Measurements from ENCODE around the gene SLC6A3.
"Not testable (repeated sequence)": the region's sequence is repeated elsewhere in the genome, so short reads cannot be mapped to it uniquely, and the experiment has no call there.

Gene SLC6A3

DNA sequence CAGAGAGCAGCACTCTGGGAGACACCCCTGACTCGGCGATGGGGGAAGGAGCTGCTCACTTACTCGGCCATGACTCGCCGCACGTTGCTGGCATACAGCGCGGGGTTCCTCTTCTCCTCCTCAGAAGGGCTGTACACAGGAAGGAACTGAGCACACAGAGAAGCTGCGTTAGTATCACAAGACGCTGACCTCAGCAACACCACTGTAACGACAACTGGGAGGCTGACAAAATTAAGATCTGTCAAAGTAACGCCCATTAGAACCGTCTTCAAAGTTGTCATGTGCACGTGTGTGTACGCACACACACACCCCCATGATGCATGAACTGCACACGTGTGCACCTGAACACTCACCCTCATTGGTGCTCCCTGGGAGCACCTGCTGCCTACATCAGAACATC is 32.1 kb upstream of the SLC6A3 start:
- DNase-seq = no peak

- no peak for DNase-seq
These were observed 31.7 kb upstream of the SLC6A3 start for GRCh38 chr5:1476967-1477310.

- DNase-seq = no peak
These were observed 31.1 kb upstream of the SLC6A3 start for GRCh38 chr5:1476181-1476966.

GRCh38 chr5:1475544-1475900 is 30.3 kb upstream of the SLC6A3 start:
- not testable (repeated sequence) for DNase-seq

DNA sequence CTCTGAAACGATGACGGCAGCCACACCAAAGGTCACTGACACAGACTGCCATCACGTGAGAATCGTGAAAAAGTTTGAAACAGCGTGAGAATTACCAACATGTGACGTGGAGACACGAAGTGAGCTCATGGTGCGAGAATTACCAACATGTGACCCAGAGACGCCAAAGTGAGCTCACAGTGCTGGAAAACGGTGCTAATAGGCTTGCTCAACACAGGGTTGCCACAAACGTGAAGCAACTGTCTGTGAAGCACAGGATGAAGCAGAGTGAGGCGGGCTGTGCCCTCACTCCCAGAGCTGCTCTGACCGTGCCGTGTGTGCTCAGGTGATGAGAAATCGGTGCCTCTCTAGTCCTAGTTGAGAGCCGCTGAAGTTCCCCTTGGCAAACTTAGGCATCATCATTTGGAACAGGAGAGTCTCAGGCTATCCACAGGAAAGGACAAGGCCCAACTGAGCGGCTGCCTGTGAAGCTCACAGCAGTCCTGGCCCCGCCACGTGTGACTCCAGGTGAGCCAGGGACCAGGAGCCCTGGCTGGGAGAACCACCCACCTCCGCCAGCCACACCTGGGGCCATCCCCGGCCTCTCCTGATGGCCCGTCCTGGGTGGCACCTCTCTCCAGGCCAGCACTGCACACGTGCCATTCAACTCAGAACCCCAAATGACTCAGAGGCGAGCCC is 29.8 kb upstream of the SLC6A3 start:
- DNase-seq = no peak

GRCh38 chr5:1474183-1474839 is 29.1 kb upstream of the SLC6A3 start:
- no peak for DNase-seq

GRCh38 chr5:1473746-1474145 is 28.5 kb upstream of the SLC6A3 start:
- no peak for DNase-seq

DNA sequence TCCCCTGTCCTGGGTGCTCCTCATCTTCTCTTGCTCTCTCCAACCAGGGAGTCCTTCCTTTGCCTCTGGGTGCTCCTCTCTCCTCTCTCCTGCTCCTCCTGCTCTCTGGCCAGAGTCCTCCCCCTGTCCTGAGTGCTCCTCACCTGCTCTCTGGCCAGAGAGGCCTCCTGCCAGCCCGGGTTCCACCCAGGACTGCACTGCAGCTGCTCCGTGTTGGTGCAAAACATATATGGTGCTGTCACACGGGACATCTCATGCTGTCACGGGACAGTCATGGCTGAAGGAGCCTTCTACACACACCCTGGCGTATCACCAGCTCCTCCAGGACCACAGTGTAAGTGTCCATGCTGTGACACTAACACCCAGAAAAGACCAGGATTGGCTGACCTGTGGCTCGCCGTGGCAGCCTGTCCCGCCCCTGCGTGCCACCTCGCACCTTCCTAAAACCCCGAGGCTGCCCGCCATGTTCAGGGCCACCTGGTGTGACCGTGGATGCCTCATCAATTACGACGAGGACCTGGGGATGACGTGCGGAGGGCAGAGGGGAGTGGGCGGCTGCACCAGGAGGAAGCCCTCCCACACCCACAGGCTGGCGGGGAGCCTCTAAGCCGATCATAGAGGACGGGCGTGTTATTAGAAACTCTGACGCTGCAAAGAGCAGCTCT is 27.9 kb upstream of the SLC6A3 start:
- no peak for DNase-seq

DNA sequence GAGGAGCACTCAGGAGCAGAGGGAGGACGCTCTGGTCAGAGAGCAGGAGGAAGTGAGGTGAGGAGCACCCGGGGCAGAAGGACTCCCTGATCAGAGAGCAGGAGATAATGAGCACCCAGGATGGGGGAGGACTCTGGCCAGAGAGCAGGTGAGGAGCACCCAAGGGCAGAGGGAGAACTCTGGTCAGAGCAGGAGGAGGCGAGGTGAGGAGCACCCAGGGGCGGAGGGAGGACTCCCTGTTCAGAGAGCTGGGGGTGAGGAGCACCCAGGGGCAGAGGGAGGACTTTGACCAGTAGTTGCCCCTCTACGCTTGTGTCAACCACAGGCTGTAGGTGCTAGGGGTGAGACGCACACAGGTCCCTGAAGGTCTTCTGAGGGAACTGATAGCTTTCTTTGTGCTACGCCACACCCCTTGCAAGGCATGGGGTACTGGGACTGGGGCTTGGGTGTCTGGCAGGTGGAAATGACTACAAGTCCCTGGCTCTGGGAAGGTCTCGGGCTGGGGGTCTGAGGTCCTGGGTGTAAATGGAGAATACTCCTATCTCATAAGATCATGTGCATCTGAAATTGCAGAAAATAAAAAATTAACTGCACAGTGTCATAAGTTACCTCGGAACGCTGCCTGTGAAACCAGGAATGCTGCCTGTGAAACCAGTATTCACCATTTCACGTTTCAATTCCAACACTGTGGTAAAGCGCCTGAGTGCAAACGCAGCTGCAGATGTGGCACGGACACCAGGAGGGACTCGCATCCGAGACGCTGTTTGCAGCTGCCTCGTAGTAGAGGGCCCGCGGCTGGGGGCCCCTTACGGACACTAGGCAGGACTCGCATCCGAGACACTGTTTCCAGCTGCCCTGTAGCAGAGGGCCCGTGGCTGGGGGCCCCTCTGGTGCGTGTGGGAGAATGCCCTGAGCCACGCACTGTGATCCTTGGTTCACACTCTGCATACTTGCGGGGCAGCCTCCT is 27.0 kb upstream of the SLC6A3 start:
- DNase-seq = no peak

DNA sequence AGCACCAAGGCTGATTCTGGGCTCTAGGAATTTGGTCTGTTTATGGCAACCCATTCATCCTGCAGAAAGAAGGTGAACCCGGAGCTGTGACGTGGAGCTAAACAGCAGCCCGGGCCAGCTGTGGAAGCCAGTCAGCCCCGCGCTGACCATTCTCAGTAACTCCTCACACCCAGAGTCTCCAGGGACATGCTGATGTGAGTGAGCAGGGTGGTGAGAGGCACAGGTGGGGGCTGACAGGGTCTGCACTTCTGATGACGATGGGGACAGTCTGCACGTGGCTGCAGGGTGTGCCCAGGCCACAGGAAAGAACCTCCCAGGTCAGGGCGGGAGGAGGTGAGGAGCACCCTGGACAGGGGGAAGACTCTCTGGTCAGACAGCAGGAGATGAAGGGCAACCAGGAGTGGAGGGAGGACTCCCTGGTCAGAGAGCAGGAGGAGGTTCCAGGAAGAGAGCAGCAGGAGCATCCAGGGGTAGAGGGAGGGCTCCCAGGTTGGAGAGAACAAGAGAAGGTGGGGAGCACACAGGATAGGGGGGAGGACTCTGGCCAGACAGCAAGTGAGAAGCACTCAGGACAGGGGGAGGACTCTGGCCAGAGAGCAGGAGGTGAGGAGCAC is 26.1 kb upstream of the SLC6A3 start:
- DNase-seq = no peak

DNA sequence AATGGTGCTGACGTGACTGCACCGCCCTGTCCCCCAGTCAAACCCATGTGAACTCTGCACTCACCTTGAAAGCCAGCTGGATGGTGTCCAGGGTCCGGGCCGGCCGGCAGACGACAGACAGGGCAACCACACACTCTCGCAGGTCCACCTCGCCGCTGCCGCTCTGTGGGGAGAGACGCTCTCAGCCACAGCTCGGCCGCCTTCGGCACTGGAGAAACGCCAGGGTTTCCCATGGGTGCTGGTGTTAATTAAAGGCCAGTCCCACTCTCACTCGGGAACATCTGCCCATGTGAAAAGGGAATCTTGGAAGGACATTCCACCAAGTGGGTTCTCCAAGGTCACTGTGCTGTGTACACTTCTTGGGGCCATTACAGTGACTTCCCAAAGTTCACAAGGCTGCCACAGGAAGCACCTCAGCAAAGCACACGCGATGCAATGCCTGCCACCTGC is 25.5 kb upstream of the SLC6A3 start:
- no peak for DNase-seq

DNA sequence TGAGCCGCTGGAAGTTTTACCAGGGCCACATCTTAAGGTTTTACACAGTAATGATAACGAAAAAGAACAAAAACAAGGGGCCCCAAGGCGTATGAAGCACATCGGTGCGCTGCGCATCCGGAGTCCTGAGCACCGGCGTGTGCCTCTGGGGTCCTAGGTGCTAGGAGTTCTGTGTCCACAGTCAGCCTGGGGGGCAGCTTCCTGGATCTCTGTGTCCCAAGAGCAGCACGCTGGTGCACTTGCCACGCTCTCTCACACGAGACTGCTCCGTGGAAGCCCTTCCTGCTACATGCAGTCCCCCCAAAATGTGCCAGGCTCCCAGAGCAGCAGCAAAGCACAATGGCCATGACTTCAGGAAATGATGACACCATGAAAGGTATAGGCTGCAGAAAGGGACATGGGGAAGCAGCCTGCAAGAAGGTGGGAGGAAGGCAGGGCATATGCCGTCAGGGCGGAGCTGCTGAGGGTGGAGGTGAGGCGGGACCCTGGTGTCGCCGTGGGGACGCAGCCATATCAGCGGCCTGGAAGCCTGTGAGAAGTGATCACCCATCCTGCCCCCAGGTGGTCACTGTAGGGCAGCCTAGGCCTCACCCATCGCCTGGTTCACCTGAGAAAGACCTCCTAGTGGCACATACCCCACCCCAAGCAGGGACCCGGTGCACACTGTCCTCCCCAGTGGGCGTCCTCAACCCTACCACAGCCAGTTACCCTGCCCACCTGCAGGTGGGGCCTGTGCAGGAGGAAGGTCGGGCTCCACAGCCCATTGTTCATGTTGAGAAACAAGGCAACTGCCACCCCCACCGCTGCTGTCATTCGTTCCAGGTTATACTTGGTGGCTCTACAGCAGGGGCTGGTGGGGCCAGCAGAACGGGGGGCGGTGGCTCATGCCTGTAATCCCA is 23.6 kb upstream of the SLC6A3 start:
- no peak for DNase-seq

- no peak for DNase-seq
These were observed 23.0 kb upstream of the SLC6A3 start for GRCh38 chr5:1468247-1468612.

GRCh38 chr5:1467341-1468246 is 22.4 kb upstream of the SLC6A3 start:
- no peak for DNase-seq

GRCh38 chr5:1466631-1467265 is 21.5 kb upstream of the SLC6A3 start:
- DNase-seq = no peak

DNA sequence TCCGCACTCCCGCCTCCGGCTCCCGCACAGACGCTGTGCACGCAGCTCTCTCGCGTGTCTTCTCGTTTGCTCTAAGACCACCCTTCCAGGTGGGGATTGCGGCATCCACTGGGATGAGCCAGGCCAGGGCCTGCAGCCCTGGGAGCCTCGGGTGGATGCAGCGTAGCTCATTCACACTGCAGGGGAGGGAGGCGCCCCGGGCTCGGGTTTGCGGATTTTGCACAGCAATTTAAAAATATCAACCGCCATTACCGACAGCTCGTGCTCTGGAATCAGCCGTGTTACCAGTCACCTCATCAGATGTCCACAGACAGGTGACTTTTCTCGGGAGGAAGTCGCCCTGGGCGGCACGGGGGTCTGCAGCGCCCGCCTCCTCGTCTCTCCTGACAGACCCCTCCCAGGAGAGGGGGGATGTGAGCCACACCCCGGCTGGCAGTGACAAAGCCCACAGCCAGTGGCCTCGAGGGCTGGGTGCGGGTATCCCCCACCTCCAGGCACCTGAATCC is 20.8 kb upstream of the SLC6A3 start:
- no peak for DNase-seq

DNA sequence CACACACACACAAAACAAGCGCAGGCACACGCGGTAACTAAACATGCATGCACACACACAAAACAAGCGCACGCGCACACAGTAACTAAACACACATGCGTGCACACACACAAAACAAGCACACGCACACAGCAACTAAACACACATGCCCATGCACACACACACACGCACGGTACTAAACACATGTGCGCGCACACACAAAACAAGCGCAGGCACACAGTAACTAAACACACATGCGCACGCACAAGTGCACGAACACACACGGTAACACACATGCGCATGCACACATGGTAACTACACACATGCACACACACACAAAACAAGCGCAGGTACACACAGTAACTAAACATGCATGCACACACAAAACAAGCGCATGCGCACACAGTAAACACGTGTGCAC is 19.9 kb upstream of the SLC6A3 start:
- DNase-seq = no peak

DNA sequence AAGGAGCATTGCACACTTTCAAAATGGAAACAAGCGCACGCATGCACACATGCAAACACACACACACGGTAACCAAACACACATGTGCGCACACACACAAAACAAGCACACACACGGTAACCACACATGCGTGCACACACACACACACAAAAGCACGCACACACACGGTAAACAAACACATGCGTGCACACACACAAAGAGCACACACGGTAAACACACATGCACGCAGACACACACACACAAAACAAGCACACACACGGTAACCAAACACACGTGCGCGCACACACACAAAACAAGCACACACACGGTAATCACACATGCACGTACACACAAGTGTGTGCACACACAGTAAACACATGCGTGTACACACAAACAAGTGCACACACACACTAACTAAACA is 19.3 kb upstream of the SLC6A3 start:
- DNase-seq = no peak

- DNase-seq = no peak
These were observed 18.8 kb upstream of the SLC6A3 start for GRCh38 chr5:1464096-1464446.
